Effector memory CD8-positive, alpha-beta T cell (primary cell): ENCODE results near the gene SH3RF3.
A peak's percentile ranks its signal among the peaks of the same experiment; 100 is the strongest.

Source experiments
- ATAC-seq: fragments of 150-1000 bp; cut with Tn5 transposase; replicated peaks from 2 replicates; pipeline ENCODE4 v1.10.0; 2021; ENCODE audit warnings: mild to moderate bottlenecking, moderate library complexity
- DNase-seq, 3 experiments: peaks; one replicate each; pipeline ENCODE4 v3.0.0; 2021
- H3K27ac Mint-ChIP-seq, 2 donors: one replicate each; pipeline ENCODE4 v1.8.0; 2022; ENCODE audit warnings: mild to moderate bottlenecking in 2 of 2, mixed read lengths in 2 of 2, moderate library complexity in 2 of 2
- H3K27me3 Mint-ChIP-seq, 2 donors: one replicate each; pipeline ENCODE4 v1.8.0; 2022; ENCODE audit warnings: mixed read lengths in 2 of 2
- H3K36me3 Mint-ChIP-seq: one replicate; pipeline ENCODE4 v1.8.0; 2022; ENCODE audit warnings: mild to moderate bottlenecking, moderate library complexity, mixed read lengths; ENCODE audit not compliant: insufficient read depth
- H3K4me1 Mint-ChIP-seq, 2 donors: one replicate each; pipeline ENCODE4 v1.8.0; 2022; ENCODE audit warnings: low read depth in 2 of 2, mixed read lengths in 2 of 2
- H3K4me3 Mint-ChIP-seq, 2 donors: one replicate each; pipeline ENCODE4 v1.8.0; 2022; ENCODE audit warnings: mild to moderate bottlenecking in 2 of 2, mixed read lengths in 2 of 2, moderate library complexity in 2 of 2
- H3K9me3 Mint-ChIP-seq, 2 donors: one replicate each; pipeline ENCODE4 v1.8.0; 2022; ENCODE audit warnings: mixed read lengths in 2 of 2

The SH3RF3 gene

DNA sequence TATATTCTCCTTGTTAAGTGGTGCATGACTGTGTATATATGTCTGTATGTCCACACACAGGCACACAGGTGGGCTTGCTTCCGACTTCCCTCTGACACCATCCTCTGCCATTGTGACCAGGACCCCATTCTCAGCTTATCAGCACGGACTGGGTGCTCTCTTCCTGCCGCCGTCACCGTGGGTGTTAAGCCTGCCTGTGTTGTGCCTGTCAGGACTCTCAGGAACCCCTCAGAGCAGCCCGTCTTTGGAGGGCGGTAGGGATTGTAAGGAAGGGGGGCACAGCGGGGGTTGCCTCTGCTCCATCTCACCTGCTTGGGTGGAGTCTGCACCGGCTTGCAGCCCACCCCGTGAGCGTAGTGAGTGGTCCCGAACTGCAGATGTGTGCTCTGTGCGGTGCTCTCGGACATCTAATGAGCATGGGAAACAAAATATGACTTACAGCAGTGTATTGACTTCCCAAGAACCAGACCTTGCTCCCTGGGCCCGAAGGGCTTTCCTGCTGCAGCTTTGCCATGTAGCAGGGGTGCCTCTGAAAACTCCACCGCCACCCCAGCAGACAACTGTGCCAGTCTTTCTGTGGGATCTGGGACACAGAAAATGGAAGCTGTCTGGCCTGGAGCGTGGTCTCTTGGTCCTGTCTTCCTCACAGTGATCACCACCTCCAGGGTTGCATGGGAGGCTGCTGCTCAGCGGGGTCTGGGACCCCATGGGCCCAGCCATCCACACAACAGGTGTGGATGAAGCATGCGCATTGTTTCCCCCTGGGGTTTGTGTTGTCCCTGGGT, 58.9 kb downstream of the SH3RF3 start:
- ATAC-seq (no peak), DNase-seq (no peak)
- no peaks in the 10 kb centered on the region for H3K9me3 Mint-ChIP-seq
- no peak overlapping the region for H3K27ac Mint-ChIP-seq
- H3K4me1 Mint-ChIP-seq = peaks cover 0 to 2% of the 10 kb centered on the region in 2 donors
- H3K4me3 Mint-ChIP-seq = no peak overlapping the region
- peaks cover 3% of the 10 kb centered on the region for H3K36me3 Mint-ChIP-seq
- H3K27me3 Mint-ChIP-seq = peaks cover 23 to 37% of the 10 kb centered on the region in 2 donors

DNA sequence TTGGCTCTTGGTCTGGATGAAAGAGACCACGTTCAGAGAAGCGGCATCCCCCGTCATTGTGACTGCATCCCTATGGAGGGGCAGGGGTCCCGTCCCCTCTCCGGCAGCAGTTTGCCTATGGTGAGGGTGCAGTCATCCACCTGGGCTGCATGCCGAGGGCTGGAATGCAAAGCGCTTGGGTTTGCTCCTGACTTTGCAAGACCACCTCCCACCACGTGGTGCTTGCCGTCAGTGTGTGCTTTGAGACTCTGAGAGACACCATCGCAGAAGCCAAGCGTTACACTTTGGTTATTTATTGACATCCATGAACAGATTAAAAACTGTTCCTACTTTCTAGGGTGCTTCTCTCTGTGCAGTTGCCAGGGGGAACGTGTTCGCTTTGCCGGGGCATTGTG, 59.5 kb downstream of the SH3RF3 start:
- ATAC-seq (no peak), DNase-seq (no peak)
- H3K27ac Mint-ChIP-seq = no peak overlapping the region
- no peak overlapping the region for H3K4me3 Mint-ChIP-seq
- H3K36me3 Mint-ChIP-seq = peaks cover 3% of the 10 kb centered on the region
- peaks cover 24 to 33% of the 10 kb centered on the region in 2 donors for H3K27me3 Mint-ChIP-seq
- no peaks in the 10 kb centered on the region for H3K9me3 Mint-ChIP-seq
- H3K4me1 Mint-ChIP-seq = peaks cover 0 to 2% of the 10 kb centered on the region in 2 donors

- Mint-ChIP-seq H3K36me3 (peaks cover 3% of the 10 kb centered on the region), H3K27ac (no peak overlapping the region), H3K4me3 (no peak overlapping the region), H3K4me1 (peaks cover 0 to 2% of the 10 kb centered on the region in 2 donors), H3K9me3 (no peaks in the 10 kb centered on the region), H3K27me3 (peaks cover 28 to 29% of the 10 kb centered on the region in 2 donors)
- no peak for ATAC-seq
- DNase-seq = no peak
Measured at GRCh38 chr2:109188898-109189297, 59.9 kb downstream of the SH3RF3 start.

DNA sequence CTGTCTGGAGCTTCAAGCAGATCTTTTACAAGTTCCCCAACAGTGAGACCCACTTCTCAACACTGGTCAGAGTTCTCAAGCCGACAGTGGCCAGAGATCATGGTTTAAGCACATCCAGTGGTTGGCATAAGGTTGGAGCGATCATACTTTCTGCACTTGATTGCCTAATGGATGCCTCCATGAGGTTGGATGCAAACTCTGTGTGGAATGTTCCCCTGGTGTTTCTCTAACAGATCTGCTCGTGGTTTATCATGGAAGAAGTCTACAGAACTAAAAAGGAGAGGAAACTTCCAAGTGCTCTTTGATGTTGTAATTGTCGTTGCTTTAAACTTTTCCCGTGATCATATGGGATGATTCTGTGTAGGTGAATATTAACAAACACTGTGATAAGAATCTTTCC, 60.7 kb downstream of the SH3RF3 start:
- no peak overlapping the region for H3K27ac Mint-ChIP-seq
- no peak for DNase-seq
- peaks cover 32 to 33% of the 10 kb centered on the region in 2 donors for H3K27me3 Mint-ChIP-seq
- H3K4me3 Mint-ChIP-seq = no peak overlapping the region
- no peak for ATAC-seq
- no peaks in the 10 kb centered on the region for H3K9me3 Mint-ChIP-seq
- peaks cover 0 to 2% of the 10 kb centered on the region in 2 donors for H3K4me1 Mint-ChIP-seq
- H3K36me3 Mint-ChIP-seq = no peaks in the 10 kb centered on the region

- Mint-ChIP-seq H3K27ac (no peak overlapping the region), H3K27me3 (peaks cover 39 to 43% of the 10 kb centered on the region in 2 donors), H3K9me3 (no peaks in the 10 kb centered on the region), H3K4me3 (no peak overlapping the region), H3K36me3 (no peaks in the 10 kb centered on the region), H3K4me1 (peaks cover 3 to 4% of the 10 kb centered on the region in 2 donors)
- DNase-seq = no peak
- ATAC-seq = peak; percentile 27
Measured at GRCh38 chr2:109193807-109194619, 65.0 kb downstream of the SH3RF3 start.

DNA sequence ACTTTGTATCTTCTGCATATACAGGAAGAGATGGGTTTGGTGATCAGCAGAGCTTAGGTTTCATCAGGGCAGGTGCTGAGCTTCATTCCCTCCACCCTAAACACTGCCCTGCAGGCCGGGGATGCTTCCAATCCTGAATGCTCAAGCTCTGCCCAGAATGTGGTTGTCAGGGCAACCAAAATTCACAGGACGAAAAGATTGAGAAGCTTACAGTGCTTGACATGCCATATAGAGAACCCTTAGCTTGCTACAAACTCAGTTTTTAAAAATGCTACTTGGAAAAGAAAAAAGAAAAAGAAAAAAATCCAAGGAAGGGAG, 65.6 kb downstream of the SH3RF3 start:
- Mint-ChIP-seq H3K27me3 (peaks cover 39 to 41% of the 10 kb centered on the region in 2 donors), H3K36me3 (no peaks in the 10 kb centered on the region)

DNA sequence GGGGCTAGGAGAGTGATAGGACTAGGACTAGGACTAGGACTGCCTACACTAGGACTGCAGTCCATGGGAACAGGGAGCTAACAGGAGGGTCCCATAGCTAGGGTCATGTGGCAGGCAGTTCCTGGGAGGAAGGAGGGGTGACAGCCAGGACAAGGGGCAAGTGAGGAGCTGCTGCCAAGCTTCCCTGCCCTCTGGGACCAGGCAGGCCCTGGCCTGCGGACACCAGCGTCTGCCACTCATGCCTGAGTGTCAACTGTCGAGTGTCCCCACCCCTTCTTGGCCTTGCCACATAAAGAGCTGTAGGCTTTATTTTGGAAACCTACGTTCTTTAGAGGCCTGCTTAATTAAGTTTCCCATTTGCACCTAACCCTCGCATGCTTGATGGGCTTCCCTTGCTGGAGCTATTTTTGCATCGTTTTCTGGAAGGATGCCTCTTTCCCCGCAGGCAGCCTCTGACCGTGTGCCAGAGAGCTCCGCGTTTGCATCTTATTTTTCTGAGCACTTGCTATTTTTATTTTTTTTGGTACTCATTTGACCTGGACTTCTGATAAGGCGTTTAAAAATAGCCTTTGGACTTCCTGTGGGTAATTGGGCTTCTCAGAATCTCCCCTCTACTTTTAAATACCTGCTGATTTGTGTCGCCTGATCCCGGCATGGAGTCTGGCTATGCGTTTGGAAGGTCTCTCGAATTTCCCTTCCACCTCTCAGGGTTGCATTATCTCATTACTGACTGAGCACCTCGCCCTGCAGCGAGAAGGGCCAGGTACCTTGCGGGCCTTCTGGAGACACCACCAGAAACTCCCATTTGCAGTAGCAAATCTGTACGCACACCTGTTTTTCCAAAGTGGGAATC, 66.4 kb downstream of the SH3RF3 start:
- H3K9me3 Mint-ChIP-seq = no peaks in the 10 kb centered on the region

More for the DNA sequence above, 65.6 kb downstream of the SH3RF3 start:
- Mint-ChIP-seq H3K4me1 (peaks cover 3 to 4% of the 10 kb centered on the region in 2 donors), H3K27ac (no peak overlapping the region), H3K9me3 (no peaks in the 10 kb centered on the region), H3K4me3 (no peak overlapping the region)
- DNase-seq (no peak), ATAC-seq (no peak)

GRCh38 chr2:109196081-109196875, 67.3 kb downstream of the SH3RF3 start:
- no peaks in the 10 kb centered on the region for H3K36me3 Mint-ChIP-seq
- H3K27ac Mint-ChIP-seq = no peak overlapping the region
- H3K27me3 Mint-ChIP-seq = peaks cover 24 to 29% of the 10 kb centered on the region in 2 donors
- no peak overlapping the region for H3K4me3 Mint-ChIP-seq
- H3K9me3 Mint-ChIP-seq = no peaks in the 10 kb centered on the region
- ATAC-seq (no peak), DNase-seq (no peak)
- H3K4me1 Mint-ChIP-seq = peaks cover 3 to 4% of the 10 kb centered on the region in 2 donors

More for the DNA sequence above, 66.4 kb downstream of the SH3RF3 start:
- H3K27ac Mint-ChIP-seq = no peak overlapping the region
- H3K4me3 Mint-ChIP-seq = no peak overlapping the region
- ATAC-seq (no peak), DNase-seq (no peak)
- H3K4me1 Mint-ChIP-seq = peaks cover 3 to 4% of the 10 kb centered on the region in 2 donors
- H3K36me3 Mint-ChIP-seq = no peaks in the 10 kb centered on the region
- peaks cover 32 to 38% of the 10 kb centered on the region in 2 donors for H3K27me3 Mint-ChIP-seq

DNA sequence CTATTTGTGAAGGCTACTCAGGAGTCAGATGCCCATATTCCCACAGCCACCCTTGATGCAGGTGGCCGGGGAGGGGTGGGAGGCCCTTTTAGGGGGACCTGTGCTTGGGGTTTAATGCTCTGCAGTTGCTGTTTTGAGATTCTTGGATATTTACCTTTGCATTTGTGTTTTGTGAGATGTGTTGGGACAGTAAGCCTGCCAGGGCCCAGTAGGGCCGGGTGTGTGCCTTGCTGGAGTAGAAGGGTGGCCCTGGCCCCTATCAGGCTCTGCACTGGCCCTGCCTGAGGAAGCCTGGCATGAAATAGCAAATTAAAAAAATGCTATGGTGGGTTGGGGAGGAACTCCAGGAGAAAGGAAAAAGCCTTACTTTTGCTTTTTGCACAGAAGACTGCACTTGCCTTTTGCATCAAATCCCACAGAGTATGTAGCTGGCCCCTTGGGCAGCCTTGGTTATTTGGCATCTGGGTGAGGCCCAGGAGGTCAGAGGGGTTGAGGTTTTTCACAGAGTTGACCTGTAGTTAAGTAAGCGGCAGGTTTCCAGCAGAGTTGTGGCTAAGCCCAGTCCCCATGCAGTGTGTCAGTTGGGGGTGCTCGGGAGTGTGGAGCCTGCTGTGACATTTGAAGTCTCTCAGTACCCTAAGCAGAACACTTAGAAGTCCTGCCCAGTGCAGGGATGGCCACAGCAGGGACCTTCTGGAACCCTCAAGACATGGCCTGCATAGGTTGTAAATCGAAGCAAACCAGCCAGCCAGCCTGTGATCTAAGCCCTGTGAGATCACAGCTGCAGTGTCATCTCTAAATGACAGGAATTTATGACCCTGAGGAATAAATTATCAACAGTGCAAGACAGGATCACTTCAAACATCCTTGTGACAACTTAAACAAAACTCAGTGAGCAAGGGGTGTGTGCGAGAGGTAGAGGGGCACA, 68.8 kb downstream of the SH3RF3 start:
- DNase-seq = no peak
- peaks cover 19 to 27% of the 10 kb centered on the region in 2 donors for H3K27me3 Mint-ChIP-seq
- no peaks in the 10 kb centered on the region for H3K36me3 Mint-ChIP-seq
- peaks cover 3 to 4% of the 10 kb centered on the region in 2 donors for H3K4me1 Mint-ChIP-seq
- ATAC-seq = no peak
- no peaks in the 10 kb centered on the region for H3K9me3 Mint-ChIP-seq
- H3K4me3 Mint-ChIP-seq = no peak overlapping the region
- no peak overlapping the region for H3K27ac Mint-ChIP-seq

GRCh38 chr2:109199790-109200189, 70.8 kb downstream of the SH3RF3 start:
- H3K4me1 Mint-ChIP-seq = peaks cover 3 to 8% of the 10 kb centered on the region in 2 donors
- H3K36me3 Mint-ChIP-seq = no peaks in the 10 kb centered on the region
- H3K4me3 Mint-ChIP-seq = no peak overlapping the region
- H3K27ac Mint-ChIP-seq = no peak overlapping the region
- no peak for ATAC-seq
- H3K27me3 Mint-ChIP-seq = peaks cover 22 to 25% of the 10 kb centered on the region in 2 donors
- H3K9me3 Mint-ChIP-seq = no peaks in the 10 kb centered on the region
- no peak for DNase-seq

DNA sequence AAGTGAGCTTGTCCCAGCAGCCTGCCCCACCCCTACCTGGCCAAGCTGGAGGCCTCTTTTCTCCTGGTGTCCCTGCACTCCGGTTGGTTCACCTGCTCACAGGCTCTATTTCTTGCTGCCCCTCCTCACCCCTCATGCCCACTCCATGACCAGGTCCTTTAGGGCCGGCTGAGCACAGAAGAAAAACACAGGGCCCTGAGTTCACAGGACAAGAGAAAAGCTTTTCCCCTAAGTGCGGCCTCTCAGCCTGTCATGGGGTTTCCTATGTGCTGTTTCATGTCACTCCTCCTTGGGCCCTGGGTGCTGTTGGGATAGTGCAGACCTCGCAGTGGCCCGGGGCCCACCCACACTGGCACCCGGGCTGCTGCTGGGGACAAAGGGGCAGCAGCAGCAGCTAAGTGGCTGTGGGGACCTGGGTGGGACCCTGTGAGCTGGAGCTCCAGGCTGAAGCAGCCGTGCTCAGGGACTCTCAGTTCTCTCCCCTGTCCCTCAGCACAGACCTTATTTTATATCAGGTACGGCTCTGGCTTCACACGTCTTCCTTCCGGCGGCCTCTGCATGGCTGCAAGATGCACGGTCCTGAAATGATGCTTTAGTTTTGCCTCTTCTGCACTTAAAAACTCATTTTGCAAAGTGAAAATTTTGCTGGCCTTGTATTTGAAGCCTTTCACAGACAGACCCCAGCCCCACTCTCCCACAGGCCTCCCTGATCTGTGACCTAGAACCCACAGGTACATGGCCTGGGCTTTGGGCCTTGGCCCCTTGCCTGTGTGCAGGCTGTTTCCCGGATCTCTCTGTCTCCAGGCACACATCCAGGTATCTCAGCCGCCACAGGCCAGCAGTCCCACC, 71.8 kb downstream of the SH3RF3 start:
- no peaks in the 10 kb centered on the region for H3K36me3 Mint-ChIP-seq
- DNase-seq = no peak
- no peak for ATAC-seq
- no peak overlapping the region for H3K4me3 Mint-ChIP-seq
- peaks cover 15 to 17% of the 10 kb centered on the region in 2 donors for H3K27me3 Mint-ChIP-seq
- H3K27ac Mint-ChIP-seq = no peak overlapping the region
- peaks cover 3 to 14% of the 10 kb centered on the region in 2 donors for H3K4me1 Mint-ChIP-seq
- no peaks in the 10 kb centered on the region for H3K9me3 Mint-ChIP-seq
